H1 (cell line): ENCODE measurements around the gene CALHM2. TPM values are rescaled to one million over a fixed set of nuclear protein-coding genes. Genes with fewer than 3 reads are reported as not detected.

Experiments
- SIX5 ChIP-seq: IDR thresholded peaks from 2 replicates; pipeline ENCODE4 v1.6.1; 2011; ENCODE audit warnings: mild to moderate bottlenecking, low read depth, low read length
- polyA plus RNA-seq, 7 experiments: library from polyadenylated mRNA; depleted of rRNA in 3 of 7; stranded (reverse) in 5 of 7; unstranded in 2 of 7; fragments of >200 nt in 5 of 7; fragments of 200-250 nt in 2 of 7; gene quantifications; 1 replicate in 5 of 7; 2 replicates in 1 of 7; 4 replicates in 1 of 7; pipeline versions ENCODE4 v1.2.1 to v1.2.3, GENCODE V29; 2011 to 2013; ENCODE audit warnings: missing spikeins in 2 of 7, mixed read lengths in 2 of 7
- total RNA-seq: library from RNA; stranded (reverse); fragmentation: NEBNext Ultra II Directional; extraction: Animal tissue kit (Norgen Biotek cat#: 25700); gene quantifications from 2 replicates; pipeline ENCODE4 v1.2.1, GENCODE V29; 2021

The CALHM2 gene
- total and polyA plus RNA-seq, 2 of the 8 experiments (the other 6 are each of a cell fraction or from before 2014, with no cell fraction given): 1.2 to 2.4 TPM

DNA sequence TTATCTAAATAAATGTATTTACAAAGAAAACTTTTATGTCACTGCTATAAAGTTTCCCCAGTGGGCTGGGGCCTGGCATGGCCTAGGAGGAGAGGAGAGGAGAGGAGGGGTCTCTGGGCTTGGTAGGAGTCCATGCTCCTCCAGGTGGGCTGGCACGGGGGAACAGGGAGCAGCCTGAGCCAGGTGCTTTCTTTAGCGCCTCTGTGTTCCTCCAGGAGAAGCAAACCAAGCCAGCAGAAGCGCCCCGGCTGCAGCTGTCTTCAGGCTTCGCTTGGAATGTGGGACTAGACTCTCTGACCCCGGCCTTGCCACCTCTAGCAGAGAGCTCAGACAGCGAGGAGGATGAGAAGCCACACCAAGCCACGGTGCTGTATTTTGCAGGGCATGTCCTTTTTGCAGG is 10.6 kb downstream of the CALHM2 start (continued):
- TF ChIP-seq SIX5: no peak
